Esophagus (tissue), 2 donors: Measurements from ENCODE around the gene PXMP4. TPM values are rescaled to one million over a fixed set of nuclear protein-coding genes. Genes with fewer than 3 reads are reported as not detected.

Experiments
- H3K27ac ChIP-seq, 2 donors: one replicate each; pipeline ENCODE4 v1.5.1; 2013; ENCODE audit warnings: low read depth in 2 of 2, mild to moderate bottlenecking in 2 of 2, inconsistent platforms in 1 of 2, low read length in 1 of 2, moderate library complexity in 1 of 2
- H3K27me3 ChIP-seq, 2 donors: one replicate each; pipeline ENCODE4 v1.6.1; 2013; ENCODE audit warnings: low read length in 2 of 2, control low read depth in 1 of 2, mild to moderate bottlenecking in 1 of 2; ENCODE audit not compliant: insufficient read depth in 2 of 2, control insufficient read depth in 1 of 2
- H3K36me3 ChIP-seq, 2 donors: one replicate each; pipeline ENCODE4 v1.6.1; 2013; ENCODE audit warnings: low read length in 1 of 2; ENCODE audit not compliant: control insufficient read depth in 2 of 2, insufficient read depth in 2 of 2
- H3K4me1 ChIP-seq, 2 donors: one replicate each; pipeline ENCODE4 v1.6.1; 2013; ENCODE audit warnings: low read length in 1 of 2; ENCODE audit not compliant: control insufficient read depth in 2 of 2, insufficient read depth in 2 of 2
- H3K4me3 ChIP-seq, 2 donors: one replicate each; pipeline ENCODE4 v1.5.1; 2013; ENCODE audit warnings: low read length in 2 of 2, mild to moderate bottlenecking in 2 of 2, low read depth in 1 of 2, moderate library complexity in 1 of 2
- H3K9me3 ChIP-seq, 2 donors: one replicate each; pipeline ENCODE4 v1.6.1; 2013; ENCODE audit warnings: mild to moderate bottlenecking in 2 of 2, low read depth in 1 of 2, low read length in 1 of 2, moderate library complexity in 1 of 2; ENCODE audit not compliant: control insufficient read depth in 2 of 2, insufficient read depth in 1 of 2
- WGBS, 2 donors: extraction: QIAGEN DNeasy Blood & Tissue Kit; methylation state at CpG; one replicate each; pipeline ENCODE4 v1.1.7; 2013; 5-methylcytosine and 5-hydroxymethylcytosine counted together
- polyA plus RNA-seq, 2 donors: library from polyadenylated mRNA; stranded (reverse); fragments of 200-250 nt; gene quantifications; one replicate each; pipeline ENCODE4 v1.2.3, GENCODE V29; 2013
- donor health status: healthy with polysubstance abuse.
- donor health status: Bipolar disorder and iron deficiency.

The PXMP4 gene
- polyA plus RNA-seq, 2 donors, result 5.4 to 5.8 TPM

DNA sequence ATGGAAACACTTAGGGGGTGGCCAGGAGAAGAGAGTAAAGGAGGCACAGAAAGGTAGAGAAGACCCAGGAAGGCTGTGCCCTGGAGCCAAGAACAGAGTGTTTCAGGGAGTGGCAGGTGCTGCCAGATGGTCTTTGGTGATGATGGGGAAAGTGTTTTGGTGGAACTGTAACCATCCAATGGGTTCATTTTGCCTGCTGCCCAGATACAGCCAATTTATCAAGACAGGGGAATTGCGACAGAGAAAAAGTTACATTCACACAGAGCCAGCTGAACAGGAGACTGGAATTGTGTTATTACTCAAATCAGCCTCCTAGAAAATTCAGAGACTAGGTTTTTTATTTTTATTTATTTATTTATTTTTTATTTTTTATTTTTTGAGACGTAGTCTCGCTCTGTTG is 16.9 kb upstream of the PXMP4 start:
- 98 to 99% methylated on average over 3 of the region's 3 CpGs for WGBS, 2 donors
- Histone ChIP-seq H3K4me3 (no peak overlapping the region), H3K4me1 (no peaks in the 10 kb centered on the region), H3K9me3 (peaks cover 0 to 6% of the 10 kb centered on the region in 2 donors), H3K27me3 (no peaks in the 10 kb centered on the region), H3K36me3 (no peaks in the 10 kb centered on the region), H3K27ac (no peak overlapping the region)

DNA sequence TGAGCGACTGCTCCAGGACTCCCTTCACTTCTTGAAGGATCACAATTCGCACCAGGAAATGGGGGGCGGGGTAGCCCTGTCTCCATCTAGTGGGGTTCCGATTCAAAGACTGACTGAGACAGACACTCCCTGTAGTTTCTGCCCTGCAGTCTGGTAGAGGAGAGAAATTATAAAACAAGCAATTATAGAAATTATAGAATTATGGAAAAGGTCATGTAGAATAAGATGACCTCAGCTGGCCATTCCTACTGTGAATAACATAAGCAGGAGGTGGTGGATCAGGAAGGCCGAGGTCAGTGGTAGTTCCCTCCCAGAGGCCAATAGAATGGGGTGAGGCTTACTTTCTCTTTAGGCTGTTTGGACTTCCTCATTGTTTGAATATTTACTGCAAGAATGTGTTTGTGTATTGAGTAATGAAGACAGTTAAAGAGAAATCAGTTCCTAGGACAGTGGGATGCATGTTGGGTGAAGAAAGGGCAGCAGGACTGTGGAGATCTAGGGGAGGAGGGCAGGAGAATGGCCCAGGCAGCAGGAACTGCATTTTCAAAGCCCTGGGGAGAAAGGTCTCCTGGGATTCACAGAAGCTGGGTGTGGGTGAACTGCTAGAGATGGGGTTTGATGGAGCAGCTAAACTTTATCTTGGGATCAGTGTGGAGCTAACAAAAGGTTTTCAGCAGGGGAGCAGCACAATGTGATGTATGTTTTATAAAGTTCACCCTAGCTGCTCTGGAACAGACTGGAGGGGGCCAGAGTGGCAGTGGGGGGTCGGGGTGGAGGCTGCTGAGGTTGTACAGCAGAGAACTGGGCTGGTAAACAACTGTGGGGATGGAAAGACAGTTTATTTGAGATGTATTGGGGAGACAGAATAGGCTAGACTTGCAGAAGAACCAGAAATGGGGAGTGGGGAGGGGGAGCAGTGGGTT is 13.8 kb upstream of the PXMP4 start:
- Histone ChIP-seq H3K27me3 (no peaks in the 10 kb centered on the region), H3K4me3 (no peak overlapping the region), H3K36me3 (no peaks in the 10 kb centered on the region), H3K4me1 (no peaks in the 10 kb centered on the region), H3K27ac (peak overlapping the region; percentile 81 to 97), H3K9me3 (peaks cover 0 to 6% of the 10 kb centered on the region in 2 donors)
- 56 to 60% methylated on average over 6 of the region's 6 CpGs for WGBS, 2 donors

DNA sequence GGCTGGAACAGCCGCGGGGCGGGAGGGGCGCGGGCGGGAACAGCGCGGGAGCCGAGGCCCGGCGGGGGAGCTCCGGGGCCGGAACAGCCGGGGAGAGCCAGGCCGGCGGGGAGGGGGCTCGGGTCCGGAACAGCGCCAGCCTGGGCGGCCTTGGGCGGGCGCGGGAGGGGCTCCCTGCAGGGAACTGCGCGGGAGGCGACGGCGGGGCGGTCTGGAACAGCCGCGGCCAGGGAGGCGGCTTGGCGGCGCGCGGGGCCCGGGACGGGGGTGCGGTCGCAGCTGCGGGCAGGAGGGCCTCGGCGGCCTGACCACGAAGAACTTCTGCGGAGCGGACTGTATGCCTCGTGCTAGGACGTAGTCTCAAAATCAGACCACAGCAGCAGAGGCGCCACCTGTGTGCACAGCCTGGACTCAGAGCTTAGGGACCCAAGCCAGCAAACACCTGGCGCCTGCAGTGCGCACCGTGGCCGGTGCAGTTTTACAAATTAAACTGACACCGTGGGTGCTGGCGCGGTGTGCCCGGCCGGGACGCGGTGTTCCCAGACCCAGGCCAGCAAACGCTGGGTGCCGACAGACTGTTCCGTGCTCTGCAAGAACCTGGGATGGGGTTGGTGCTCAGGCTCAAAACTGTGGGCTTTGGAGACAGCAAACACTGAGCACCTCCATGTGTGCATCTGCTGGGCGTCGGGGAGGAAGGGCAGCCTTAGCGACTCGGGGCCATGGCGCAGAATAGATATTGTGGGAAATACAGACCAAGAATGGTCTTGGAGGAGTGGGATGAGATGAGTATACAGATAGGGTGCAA is 12.3 kb upstream of the PXMP4 start:
- H3K27ac ChIP-seq, result peak overlapping the region; percentile 96 to 97
- peak overlapping the region; percentile 64 to 65 for H3K4me3 ChIP-seq
- WGBS, 2 donors, result 1 to 2% methylated on average over 40 to 68 of the region's 68 CpGs
- no peaks in the 10 kb centered on the region for H3K27me3 ChIP-seq
- no peaks in the 10 kb centered on the region for H3K4me1 ChIP-seq
- peaks cover 0 to 6% of the 10 kb centered on the region in 2 donors for H3K9me3 ChIP-seq
- H3K36me3 ChIP-seq, result no peaks in the 10 kb centered on the region

DNA sequence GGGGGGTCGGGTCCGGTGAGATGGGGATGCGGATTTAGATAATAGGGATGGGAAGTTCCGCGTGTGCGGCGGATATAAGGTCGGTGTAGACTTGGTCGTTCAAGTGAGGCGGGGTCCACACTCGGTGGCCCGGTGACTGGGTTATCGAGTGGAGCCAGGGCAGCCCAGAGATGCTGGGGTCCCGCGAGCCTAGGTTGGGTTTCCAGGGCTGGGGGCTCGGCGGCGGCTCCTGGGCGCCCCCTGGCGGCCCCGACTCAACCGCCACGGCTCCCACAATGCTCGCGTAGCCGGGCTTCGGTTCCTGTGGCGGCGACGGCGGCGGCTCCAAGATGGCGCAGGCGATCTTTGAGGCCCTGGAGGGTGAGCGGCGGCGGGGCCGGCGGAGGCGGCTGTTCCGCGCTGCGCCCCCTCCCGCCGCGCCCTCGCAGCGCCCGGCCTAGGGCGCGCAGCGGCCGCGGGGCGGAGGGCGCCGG is 11.6 kb upstream of the PXMP4 start, which contains the start of gene ZNF341:
TSS of gene ZNF341 (plus strand) at position 304 of the 473 bp plus-strand sequence. CDS start at position 330, 26 bp downstream.
- Histone ChIP-seq H3K4me1 (no peaks in the 10 kb centered on the region), H3K27ac (peak within 1 kb of the TSS; percentile 96 to 97), H3K36me3 (no peaks in the 10 kb centered on the region), H3K27me3 (no peaks in the 10 kb centered on the region), H3K9me3 (peaks cover 0 to 4% of the 10 kb centered on the region in 2 donors), H3K4me3 (peak within 1 kb of the TSS; percentile 64 to 65)
- WGBS, 2 donors, result 4% methylated on average over 35 to 57 of the region's 57 CpGs

DNA sequence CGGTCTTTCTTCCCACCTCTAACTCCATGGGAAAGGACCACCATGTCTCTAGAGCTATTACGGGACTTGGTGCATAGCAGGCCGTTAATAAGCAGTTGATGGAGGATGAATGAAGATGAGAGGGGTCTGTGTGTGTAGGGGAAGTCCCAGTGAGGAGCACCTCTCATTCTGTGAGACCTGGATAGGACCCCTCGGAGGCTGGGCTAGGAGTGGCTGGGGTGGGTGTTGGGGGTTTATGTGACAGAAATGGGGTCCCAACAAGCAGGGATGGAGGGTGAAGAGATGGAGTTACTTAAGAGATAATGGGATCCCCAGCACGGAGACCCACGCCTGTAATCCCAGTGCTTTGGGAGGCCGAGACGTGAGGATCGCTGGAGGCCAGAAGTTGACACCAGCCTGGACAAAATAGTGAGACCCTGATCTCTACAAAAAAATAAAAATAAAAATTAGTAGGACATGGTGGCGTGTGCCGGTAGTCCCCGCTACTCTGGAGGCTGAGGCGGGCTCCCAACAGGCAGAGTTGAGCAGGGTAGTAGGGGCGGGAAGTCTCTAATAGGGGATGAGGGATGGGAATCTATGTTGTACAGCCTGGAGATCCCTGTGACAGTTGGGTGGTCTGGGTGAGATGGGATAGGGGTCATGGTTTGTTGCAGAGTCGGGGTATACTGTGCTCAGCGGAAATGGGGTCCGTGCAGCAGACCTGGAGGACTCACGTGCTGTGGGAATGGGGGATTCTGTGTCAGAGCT is 11.0 kb upstream of the PXMP4 start:
- Histone ChIP-seq H3K27me3 (no peaks in the 10 kb centered on the region), H3K4me3 (peak overlapping the region; percentile 64 to 65), H3K36me3 (no peaks in the 10 kb centered on the region), H3K4me1 (no peaks in the 10 kb centered on the region), H3K27ac (peak overlapping the region; percentile 96 to 97), H3K9me3 (no peaks in the 10 kb centered on the region)
- 81 to 84% methylated on average over 18 of the region's 18 CpGs for WGBS, 2 donors

DNA sequence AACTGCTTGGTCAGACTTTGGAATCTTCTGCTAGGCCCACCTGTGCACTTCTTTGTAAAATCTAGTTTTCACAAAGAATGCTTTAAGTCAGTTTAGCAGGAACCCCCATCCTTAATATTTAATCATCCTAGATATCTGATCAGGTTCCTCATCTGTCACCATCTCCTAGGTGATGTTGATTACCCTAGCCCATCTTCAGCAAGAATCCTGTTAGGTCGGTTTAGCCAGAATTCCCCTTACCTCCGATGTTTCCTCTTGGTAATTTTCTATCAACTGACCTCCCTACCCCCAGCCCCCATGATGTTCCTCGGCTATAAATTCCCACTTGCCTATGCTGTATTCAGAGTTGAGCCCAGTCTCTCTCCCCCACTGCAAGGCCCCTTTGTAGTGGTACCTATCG is 9.0 kb upstream of the PXMP4 start:
- no peaks in the 10 kb centered on the region for H3K9me3 ChIP-seq
- no peaks in the 10 kb centered on the region for H3K4me1 ChIP-seq
- H3K36me3 ChIP-seq, result no peaks in the 10 kb centered on the region
- WGBS, 2 donors, result 62 to 66% methylated on average over 4 of the region's 4 CpGs
- H3K4me3 ChIP-seq, result no peak overlapping the region
- H3K27me3 ChIP-seq, result no peaks in the 10 kb centered on the region
- H3K27ac ChIP-seq, result no peak overlapping the region

DNA sequence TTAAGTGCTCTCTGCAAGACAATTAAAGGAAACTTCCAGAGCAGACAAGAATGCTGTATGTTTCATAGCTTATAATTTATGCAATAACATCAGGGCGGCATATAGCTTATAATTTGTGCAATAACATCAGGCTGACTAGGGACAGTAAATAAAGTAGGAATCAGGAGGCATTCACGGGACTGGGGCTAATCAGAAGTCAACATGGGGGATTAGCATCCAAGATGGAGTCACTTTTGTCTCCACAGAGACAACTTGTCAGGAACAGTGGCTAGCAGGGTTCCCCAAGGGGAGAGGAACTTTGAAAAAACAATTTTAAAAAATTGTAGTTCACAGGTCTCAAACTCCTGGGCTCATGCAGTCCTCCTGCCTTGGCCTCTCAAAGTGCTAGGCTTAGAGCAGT is 8.4 kb upstream of the PXMP4 start:
- no peak overlapping the region for H3K4me3 ChIP-seq
- H3K9me3 ChIP-seq, result no peaks in the 10 kb centered on the region
- H3K27ac ChIP-seq, result no peak overlapping the region
- no peaks in the 10 kb centered on the region for H3K27me3 ChIP-seq
- no peaks in the 10 kb centered on the region for H3K4me1 ChIP-seq
- H3K36me3 ChIP-seq, result no peaks in the 10 kb centered on the region
- WGBS, 2 donors, result 83 to 88% methylated on average over 2 of the region's 2 CpGs

DNA sequence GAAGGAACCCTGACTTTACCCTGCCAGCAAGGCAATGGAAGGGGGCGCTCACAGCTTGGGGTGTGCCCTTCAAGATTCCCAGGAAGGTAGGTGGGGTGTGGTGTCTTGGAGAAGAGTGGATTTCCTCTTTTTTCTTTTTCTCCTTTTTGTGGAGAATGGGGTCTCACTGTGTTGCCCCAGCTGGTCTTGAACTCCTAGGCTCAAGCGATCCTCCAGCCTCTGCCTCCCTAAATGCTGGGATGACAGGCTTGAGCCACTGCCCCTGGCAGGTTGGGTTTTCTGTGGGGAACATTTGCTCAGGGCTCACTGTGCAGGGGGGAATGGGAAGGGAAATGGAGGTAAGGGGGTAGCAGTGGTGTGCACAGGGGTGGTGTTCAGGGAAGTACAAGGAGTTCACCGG is 7.7 kb upstream of the PXMP4 start:
- H3K9me3 ChIP-seq, result no peaks in the 10 kb centered on the region
- 89 to 91% methylated on average over 3 of the region's 3 CpGs for WGBS, 2 donors
- H3K4me3 ChIP-seq, result no peak overlapping the region
- H3K36me3 ChIP-seq, result no peaks in the 10 kb centered on the region
- H3K4me1 ChIP-seq, result peaks cover 0 to 2% of the 10 kb centered on the region in 2 donors
- no peak overlapping the region for H3K27ac ChIP-seq
- no peaks in the 10 kb centered on the region for H3K27me3 ChIP-seq

DNA sequence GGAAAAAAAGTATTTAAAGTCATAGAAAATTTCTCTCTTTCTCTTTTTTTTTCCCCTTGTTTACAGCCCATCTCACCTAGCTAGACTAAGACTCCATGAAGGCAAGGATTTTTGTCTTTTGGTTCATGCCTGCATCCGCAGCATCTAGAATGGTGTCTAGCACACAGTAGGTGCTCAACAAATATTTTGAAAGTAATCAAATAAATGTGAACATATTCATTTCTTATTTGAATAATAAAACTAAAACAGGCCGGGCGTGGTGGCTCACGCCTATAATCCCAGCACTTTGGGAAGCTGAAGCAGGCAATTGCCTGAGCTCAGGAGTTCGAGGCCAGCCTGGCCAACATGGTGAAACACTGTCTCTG is 7.0 kb upstream of the PXMP4 start:
- WGBS, 2 donors, result 89 to 90% methylated on average over 5 of the region's 5 CpGs
- Histone ChIP-seq H3K4me1 (peaks cover 0 to 2% of the 10 kb centered on the region in 2 donors), H3K9me3 (no peaks in the 10 kb centered on the region), H3K4me3 (no peak overlapping the region), H3K36me3 (no peaks in the 10 kb centered on the region), H3K27me3 (no peaks in the 10 kb centered on the region), H3K27ac (no peak overlapping the region)
